Measurements from ENCODE around the gene METTL23. TPM values are rescaled to one million over a fixed set of nuclear protein-coding genes. Genes with fewer than 3 reads are reported as not detected.

METTL23 gene
- polyA plus RNA-seq, 1 donor (not counting 4 experiments of a cell fraction or from before 2014, with no cell fraction given), result 48.3 TPM

- Histone ChIP-seq H4K20me1 (ENCODE audit: control insufficient read depth, extremely low read depth, insufficient read depth, low read length) (no peaks in the 10 kb centered on the region), H3K9ac (ENCODE audit: control insufficient read depth, extremely low read depth, insufficient read depth, low read length) (no peak overlapping the region), H3K9me1 (ENCODE audit: control insufficient read depth, extremely low read depth, insufficient read depth, low read length) (no peaks in the 10 kb centered on the region), H3K4me1 (ENCODE audit: control insufficient read depth, extremely low read depth, insufficient read depth, low read length) (peaks cover 9% of the 10 kb centered on the region), H3K79me2 (ENCODE audit: control insufficient read depth, insufficient read depth, low read length) (peaks cover 6% of the 10 kb centered on the region), H3K27me3 (ENCODE audit: control insufficient read depth, extremely low read depth, insufficient read depth, low read length) (no peaks in the 10 kb centered on the region), H3K27ac (ENCODE audit: control insufficient read depth, insufficient read depth, low read length) (no peak overlapping the region), H3K9me3 (ENCODE audit: control insufficient read depth, low read depth, low read length) (no peaks in the 10 kb centered on the region), H3K4me2 (ENCODE audit: control insufficient read depth, extremely low read depth, insufficient read depth, low read depth, low read length) (no peak overlapping the region), H3K36me3 (ENCODE audit: control insufficient read depth in 2 of 2, extremely low read depth in 1 of 2, insufficient read depth in 2 of 2, low read length in 2 of 2) (peaks cover 27 to 41% of the 10 kb centered on the region in 2 experiments), H3K4me3 (ENCODE audit: control insufficient read depth in 2 of 3, extremely low read depth in 1 of 3, insufficient read depth in 2 of 3, low read depth in 1 of 3, low read length in 3 of 3) (no peak overlapping the region), H2AFZ (ENCODE audit: control insufficient read depth, low read length) (no peak overlapping the region)
- dilution Hi-C loops (cut with MboI; ENCODE audit: extremely low pct_ligation_motif_present, low sequenced_read_pairs), result no loop called here
- FAIRE-seq (no peak), DNase-seq (ENCODE audit: low read depth, low spot score) (no peak)
- TF ChIP-seq CTCF (optimal IDR thresholded peaks at IDR 0.05 in 1 of 3, IDR thresholded peaks at IDR 0.05 in 1 of 3, conservative IDR thresholded peaks at IDR 0.05 in 1 of 3; ENCODE audit: extremely low read depth in 1 of 3, insufficient read depth in 2 of 3, low read length in 3 of 3), result peak; percentile 62 to 83 (median 62)
- no peak for TF ChIP-seq EZH2 (IDR thresholded peaks at IDR 0.05; ENCODE audit: low read length)
Measured at GRCh38 chr17:76714822-76715495, 11.7 kb upstream of the METTL23 start.

GRCh38 chr17:76715496-76715830 is 11.2 kb upstream of the METTL23 start:
- H3K9ac ChIP-seq (ENCODE audit: control insufficient read depth, extremely low read depth, insufficient read depth, low read length), result no peak overlapping the region
- no peaks in the 10 kb centered on the region for H3K9me3 ChIP-seq (ENCODE audit: control insufficient read depth, low read depth, low read length)
- H4K20me1 ChIP-seq (ENCODE audit: control insufficient read depth, extremely low read depth, insufficient read depth, low read length), result no peaks in the 10 kb centered on the region
- no peak overlapping the region for H2AFZ ChIP-seq (ENCODE audit: control insufficient read depth, low read length)
- H3K27ac ChIP-seq (ENCODE audit: control insufficient read depth, insufficient read depth, low read length), result no peak overlapping the region
- H3K9me1 ChIP-seq (ENCODE audit: control insufficient read depth, extremely low read depth, insufficient read depth, low read length), result no peaks in the 10 kb centered on the region
- peaks cover 8% of the 10 kb centered on the region for H3K79me2 ChIP-seq (ENCODE audit: control insufficient read depth, insufficient read depth, low read length)
- dilution Hi-C loops (cut with MboI; ENCODE audit: extremely low pct_ligation_motif_present, low sequenced_read_pairs), result no loop called here
- TF ChIP-seq CTCF (optimal IDR thresholded peaks at IDR 0.05 in 1 of 3, IDR thresholded peaks at IDR 0.05 in 1 of 3, conservative IDR thresholded peaks at IDR 0.05 in 1 of 3; ENCODE audit: extremely low read depth in 1 of 3, insufficient read depth in 2 of 3, low read length in 3 of 3), result no peak
- TF ChIP-seq EZH2 (IDR thresholded peaks at IDR 0.05; ENCODE audit: low read length), result no peak
- H3K4me1 ChIP-seq (ENCODE audit: control insufficient read depth, extremely low read depth, insufficient read depth, low read length), result peaks cover 9% of the 10 kb centered on the region
- H3K27me3 ChIP-seq (ENCODE audit: control insufficient read depth, extremely low read depth, insufficient read depth, low read length), result no peaks in the 10 kb centered on the region
- no peak for DNase-seq (ENCODE audit: low read depth, low spot score)
- no peak overlapping the region for H3K4me2 ChIP-seq (ENCODE audit: control insufficient read depth, extremely low read depth, insufficient read depth, low read depth, low read length)
- H3K36me3 ChIP-seq (ENCODE audit: control insufficient read depth in 2 of 2, extremely low read depth in 1 of 2, insufficient read depth in 2 of 2, low read length in 2 of 2), result peaks cover 32 to 45% of the 10 kb centered on the region in 2 experiments
- no peak for FAIRE-seq
- H3K4me3 ChIP-seq (ENCODE audit: control insufficient read depth in 2 of 3, extremely low read depth in 1 of 3, insufficient read depth in 2 of 3, low read depth in 1 of 3, low read length in 3 of 3), result no peak overlapping the region
